MM.1S (cell line): Measurements from ENCODE around the gene TENT5C.

Source experiments
- EZH2 ChIP-seq: fragments of 300-600 bp; sonication (generic); optimal IDR thresholded peaks from 2 replicates; pipeline ENCODE3; 2017; ENCODE audit warnings: low read depth, mild to moderate bottlenecking, antibody characterized with exemption, low read length, mixed read lengths
- EZH2phosphoT487 ChIP-seq: fragments of 300-600 bp; sonication (generic); IDR thresholded peaks from 2 replicates; pipeline ENCODE4 v1.6.1; 2018; ENCODE audit warnings: antibody characterized with exemption, low read length
- TF ChIP-seq, protein P1 (sequence below): fragments of 300-600 bp; sonication (generic); IDR thresholded peaks from 2 replicates; pipeline ENCODE4 v1.5.1; 2016; ENCODE audit warnings: antibody characterized with exemption, low read length, mixed read lengths

DNA sequence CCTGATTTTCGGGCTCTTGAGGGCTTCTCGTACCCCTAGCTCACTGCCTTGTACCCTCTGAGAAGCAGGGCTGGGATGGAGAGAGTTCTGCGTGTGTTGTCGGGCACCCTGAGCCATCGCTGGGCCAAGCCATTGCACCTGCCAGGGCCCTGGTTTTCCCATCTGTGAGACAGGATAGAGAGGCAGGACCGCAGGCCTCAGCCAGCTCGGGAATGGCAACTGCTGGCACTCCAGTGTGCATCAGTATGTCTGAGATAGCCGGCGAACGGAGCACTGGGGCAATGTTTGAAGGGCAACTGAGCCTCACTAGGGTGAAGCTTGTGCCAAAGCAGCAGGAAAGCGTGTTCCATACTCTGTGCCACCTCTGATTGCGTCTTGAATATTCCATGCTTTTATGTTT, 66.9 kb downstream of the TENT5C start:
- TF ChIP-seq, protein P1, sequence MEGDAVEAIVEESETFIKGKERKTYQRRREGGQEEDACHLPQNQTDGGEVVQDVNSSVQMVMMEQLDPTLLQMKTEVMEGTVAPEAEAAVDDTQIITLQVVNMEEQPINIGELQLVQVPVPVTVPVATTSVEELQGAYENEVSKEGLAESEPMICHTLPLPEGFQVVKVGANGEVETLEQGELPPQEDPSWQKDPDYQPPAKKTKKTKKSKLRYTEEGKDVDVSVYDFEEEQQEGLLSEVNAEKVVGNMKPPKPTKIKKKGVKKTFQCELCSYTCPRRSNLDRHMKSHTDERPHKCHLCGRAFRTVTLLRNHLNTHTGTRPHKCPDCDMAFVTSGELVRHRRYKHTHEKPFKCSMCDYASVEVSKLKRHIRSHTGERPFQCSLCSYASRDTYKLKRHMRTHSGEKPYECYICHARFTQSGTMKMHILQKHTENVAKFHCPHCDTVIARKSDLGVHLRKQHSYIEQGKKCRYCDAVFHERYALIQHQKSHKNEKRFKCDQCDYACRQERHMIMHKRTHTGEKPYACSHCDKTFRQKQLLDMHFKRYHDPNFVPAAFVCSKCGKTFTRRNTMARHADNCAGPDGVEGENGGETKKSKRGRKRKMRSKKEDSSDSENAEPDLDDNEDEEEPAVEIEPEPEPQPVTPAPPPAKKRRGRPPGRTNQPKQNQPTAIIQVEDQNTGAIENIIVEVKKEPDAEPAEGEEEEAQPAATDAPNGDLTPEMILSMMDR = no peak
- TF ChIP-seq EZH2phosphoT487 = no peak
- TF ChIP-seq EZH2 = no peak
